ENCODE results near the gene CTNNA3. TPM values are rescaled to one million over a fixed set of nuclear protein-coding genes. Genes with fewer than 3 reads are reported as not detected.

The CTNNA3 gene
- total RNA-seq, 1 donor from 2014 or later, result not detected

- no peak for DNase-seq (ENCODE audit: extremely low read depth, low read depth, low spot score)
Observed at GRCh38 chr10:66622050-66622449, 1073.9 kb downstream of the CTNNA3 start.

- no peak for DNase-seq (ENCODE audit: extremely low read depth, low read depth, low spot score)
Observed at GRCh38 chr10:66604195-66604594, 1091.8 kb downstream of the CTNNA3 start.

GRCh38 chr10:66591865-66592264, 1104.1 kb downstream of the CTNNA3 start:
- DNase-seq (ENCODE audit: extremely low read depth, low read depth, low spot score), result no peak

- DNase-seq (ENCODE audit: extremely low read depth, low read depth, low spot score), result no peak
Observed at GRCh38 chr10:66587680-66588050, 1108.3 kb downstream of the CTNNA3 start.

- no peak for DNase-seq (ENCODE audit: extremely low read depth, low read depth, low spot score)
Observed at GRCh38 chr10:66586897-66587679, 1108.9 kb downstream of the CTNNA3 start.

GRCh38 chr10:66586073-66586472, 1109.9 kb downstream of the CTNNA3 start:
- DNase-seq (ENCODE audit: extremely low read depth, low read depth, low spot score), result no peak

GRCh38 chr10:66575251-66575855, 1120.6 kb downstream of the CTNNA3 start:
- no peak for DNase-seq (ENCODE audit: extremely low read depth, low read depth, low spot score)

- DNase-seq (ENCODE audit: extremely low read depth, low read depth, low spot score), result no peak
Observed at GRCh38 chr10:66572700-66573099, 1123.3 kb downstream of the CTNNA3 start.

- no peak for DNase-seq (ENCODE audit: extremely low read depth, low read depth, low spot score)
Observed at GRCh38 chr10:66565999-66566398, 1130.0 kb downstream of the CTNNA3 start.

GRCh38 chr10:66564287-66564686, 1131.7 kb downstream of the CTNNA3 start:
- no peak for DNase-seq (ENCODE audit: extremely low read depth, low read depth, low spot score)

GRCh38 chr10:66555061-66555460, 1140.9 kb downstream of the CTNNA3 start:
- no peak for DNase-seq (ENCODE audit: extremely low read depth, low read depth, low spot score)

- DNase-seq (ENCODE audit: extremely low read depth, low read depth, low spot score), result no peak
Observed at GRCh38 chr10:66552331-66552730, 1143.7 kb downstream of the CTNNA3 start.

- DNase-seq (ENCODE audit: extremely low read depth, low read depth, low spot score), result no peak
Observed at GRCh38 chr10:66550351-66550750, 1145.6 kb downstream of the CTNNA3 start.

- DNase-seq (ENCODE audit: extremely low read depth, low read depth, low spot score), result no peak
Observed at GRCh38 chr10:66538908-66539307, 1157.1 kb downstream of the CTNNA3 start.

GRCh38 chr10:66538371-66538770, 1157.6 kb downstream of the CTNNA3 start:
- DNase-seq (ENCODE audit: extremely low read depth, low read depth, low spot score), result no peak

GRCh38 chr10:66537186-66537585, 1158.8 kb downstream of the CTNNA3 start:
- no peak for DNase-seq (ENCODE audit: extremely low read depth, low read depth, low spot score)

- DNase-seq (ENCODE audit: extremely low read depth, low read depth, low spot score), result no peak
Observed at GRCh38 chr10:66535439-66535838, 1160.6 kb downstream of the CTNNA3 start.

GRCh38 chr10:66534866-66535265, 1161.1 kb downstream of the CTNNA3 start:
- no peak for DNase-seq (ENCODE audit: extremely low read depth, low read depth, low spot score)

GRCh38 chr10:66521506-66521905, 1174.5 kb downstream of the CTNNA3 start:
- DNase-seq (ENCODE audit: extremely low read depth, low read depth, low spot score), result no peak

GRCh38 chr10:66519616-66520015, 1176.4 kb downstream of the CTNNA3 start:
- DNase-seq (ENCODE audit: extremely low read depth, low read depth, low spot score), result no peak

- DNase-seq (ENCODE audit: extremely low read depth, low read depth, low spot score), result no peak
Observed at GRCh38 chr10:66514666-66515065, 1181.3 kb downstream of the CTNNA3 start.

GRCh38 chr10:66513504-66513903, 1182.5 kb downstream of the CTNNA3 start:
- DNase-seq (ENCODE audit: extremely low read depth, low read depth, low spot score), result no peak
